ENCODE results near the gene C14orf39.
"Not testable (repeated sequence)": the region's sequence is repeated elsewhere in the genome, so short reads cannot be mapped to it uniquely, and the experiment has no call there.

Gene C14orf39

DNA sequence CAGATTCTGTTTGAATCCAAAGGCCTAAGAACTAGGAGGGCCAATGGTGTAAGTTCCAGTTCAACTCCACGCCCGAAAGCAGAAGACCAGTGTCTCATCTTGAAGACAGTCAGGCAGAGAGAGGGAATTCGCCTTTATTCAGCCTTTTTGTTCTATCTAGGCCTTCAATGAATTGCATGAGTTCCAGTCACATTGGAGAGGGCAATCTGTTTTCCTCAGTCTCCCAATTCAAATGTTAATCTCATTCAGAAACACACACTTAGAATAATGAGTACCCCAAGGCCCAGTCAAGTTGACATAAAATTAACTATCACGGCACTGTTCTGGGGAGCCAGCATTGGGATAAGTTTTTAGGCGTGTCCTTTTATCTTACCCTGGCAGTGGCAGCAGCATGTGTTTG, 65.8 kb downstream of the C14orf39 start:
- Histone ChIP-seq H3K9ac (ENCODE audit: insufficient read length, low read depth) (no peak overlapping the region), H3K27me3 (ENCODE audit: insufficient read depth, insufficient read length) (no peaks in the 10 kb centered on the region), H3K4me3 (ENCODE audit: insufficient read length, low read depth) (no peak overlapping the region), H3K4me1 (ENCODE audit: insufficient read depth, insufficient read length) (no peaks in the 10 kb centered on the region), H3K36me3 (ENCODE audit: insufficient read depth, insufficient read length, low read length) (no peaks in the 10 kb centered on the region), H3K9me3 (ENCODE audit: insufficient read depth, low read length) (no peaks in the 10 kb centered on the region)
- peak; percentile 1 for DNase-seq (ENCODE audit: low read depth, low spot score)
- TF ChIP-seq ZNF274 (IDR thresholded peaks at IDR 0.05; ENCODE audit: low read depth, low read length) = no peak
- TF ChIP-seq YY1 (IDR thresholded peaks at IDR 0.05; ENCODE audit: insufficient read depth, insufficient read length) = no peak
- TF ChIP-seq SUZ12 (IDR thresholded peaks at IDR 0.05; ENCODE audit: extremely low read depth, insufficient read depth, insufficient read length) = no peak

GRCh38 chr14:60397550-60397949, 88.3 kb downstream of the C14orf39 start:
- not testable (repeated sequence) for H3K9me3 ChIP-seq (ENCODE audit: insufficient read depth, low read length); H3K9ac ChIP-seq (ENCODE audit: insufficient read length, low read depth); H3K4me1 ChIP-seq (ENCODE audit: insufficient read depth, insufficient read length); H3K27me3 ChIP-seq (ENCODE audit: insufficient read depth, insufficient read length); H3K4me3 ChIP-seq (ENCODE audit: insufficient read length, low read depth); H3K36me3 ChIP-seq (ENCODE audit: insufficient read depth, insufficient read length, low read length); DNase-seq (ENCODE audit: low read depth, low spot score)

DNA sequence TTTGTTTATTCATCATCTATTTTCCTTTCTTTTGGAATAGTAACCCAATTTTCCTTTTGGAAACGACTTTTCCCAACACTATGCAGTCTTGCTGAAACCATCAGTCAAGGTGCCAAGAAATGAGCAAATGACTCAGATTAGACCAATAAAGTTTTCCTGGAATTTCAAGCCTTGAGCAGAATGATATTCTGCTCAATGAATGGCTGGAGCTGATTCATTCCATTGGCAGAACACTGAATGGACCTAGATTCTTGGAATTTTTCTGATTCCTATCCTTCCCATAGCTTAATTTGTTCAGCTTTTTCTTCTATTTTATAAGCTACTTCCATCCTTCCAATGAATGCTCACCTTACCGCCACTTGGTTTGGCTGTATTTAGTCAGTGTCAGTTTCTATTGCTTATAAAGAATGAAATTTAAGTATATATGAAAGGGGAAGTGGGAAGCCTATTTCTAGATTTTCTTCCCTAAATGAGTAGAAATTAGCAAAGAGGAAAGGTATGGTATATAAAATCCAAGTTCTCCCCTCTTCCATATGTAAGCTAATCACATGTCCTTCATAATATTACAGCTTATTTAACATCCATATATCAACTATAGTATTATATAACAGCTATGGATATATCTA, 89.0 kb downstream of the C14orf39 start:
- TF ChIP-seq ZNF274 (IDR thresholded peaks at IDR 0.05; ENCODE audit: low read depth, low read length) (no peak), YY1 (IDR thresholded peaks at IDR 0.05; ENCODE audit: insufficient read depth, insufficient read length) (no peak), SUZ12 (IDR thresholded peaks at IDR 0.05; ENCODE audit: extremely low read depth, insufficient read depth, insufficient read length) (no peak)
- no peak overlapping the region for H3K4me3 ChIP-seq (ENCODE audit: insufficient read length, low read depth)
- no peaks in the 10 kb centered on the region for H3K9me3 ChIP-seq (ENCODE audit: insufficient read depth, low read length)
- DNase-seq (ENCODE audit: low read depth, low spot score) = no peak
- H3K4me1 ChIP-seq (ENCODE audit: insufficient read depth, insufficient read length) = no peaks in the 10 kb centered on the region
- no peaks in the 10 kb centered on the region for H3K27me3 ChIP-seq (ENCODE audit: insufficient read depth, insufficient read length)
- no peak overlapping the region for H3K9ac ChIP-seq (ENCODE audit: insufficient read length, low read depth)
- H3K36me3 ChIP-seq (ENCODE audit: insufficient read depth, insufficient read length, low read length) = no peaks in the 10 kb centered on the region

Data from NT2/D1 (cell line).